Measurements from ENCODE around the gene OR4Q3.
"Not testable (repeated sequence)": the region's sequence is repeated elsewhere in the genome, so short reads cannot be mapped to it uniquely, and the experiment has no call there.

Gene OR4Q3

DNA sequence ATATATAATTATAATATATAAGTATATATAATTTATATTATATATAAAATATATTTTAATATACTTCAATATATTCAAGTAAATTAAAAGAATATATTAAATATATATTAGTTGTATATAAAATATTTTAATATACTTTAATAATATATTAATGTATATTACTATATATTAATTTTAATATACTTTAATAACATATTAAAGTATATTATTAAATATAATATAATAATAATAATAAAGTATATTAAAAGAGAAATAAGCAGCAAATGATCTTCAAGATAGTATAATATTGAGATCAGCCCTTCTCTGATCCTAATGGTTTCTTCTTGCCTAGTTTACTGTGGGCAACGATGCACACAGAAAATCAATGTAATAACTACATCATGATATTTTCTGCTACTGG, 32.2 kb downstream of the OR4Q3 start:
- TF ChIP-seq CTCF (IDR thresholded peaks at IDR 0.05; ENCODE audit: low read depth, low read length, missing control alignments): no peak
- no peak overlapping the region for H3K4me3 ChIP-seq (ENCODE audit: low read depth, low read length)
- no peak for DNase-seq (ENCODE audit: low read depth)
- in situ Hi-C loops (cut with HindIII; ENCODE audit: low sequenced_read_pairs): no loop called here

DNA sequence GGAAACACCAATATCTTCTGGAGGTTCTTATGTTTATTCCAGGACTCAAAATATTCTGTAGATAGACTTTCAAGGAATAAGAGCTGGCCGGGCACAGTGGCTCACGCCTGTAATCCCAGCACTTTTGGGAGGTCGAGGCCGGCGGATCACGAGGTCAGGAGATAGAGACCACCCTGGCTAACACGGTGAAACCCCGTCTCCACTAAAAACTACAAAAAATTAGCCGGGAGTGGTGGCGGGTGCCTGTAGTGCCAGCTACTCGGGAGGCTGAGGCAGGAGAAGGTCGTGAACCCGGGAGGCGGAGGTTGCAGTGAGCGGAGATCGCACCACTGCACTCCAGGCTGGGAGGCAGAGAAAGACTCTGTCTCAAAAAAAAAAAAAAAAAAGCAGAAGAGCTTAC, 42.5 kb downstream of the OR4Q3 start:
- in situ Hi-C loops (cut with HindIII; ENCODE audit: low sequenced_read_pairs): not testable (repeated sequence)

GRCh38 chr14:19787318-19787717, 43.9 kb downstream of the OR4Q3 start:
- DNase-seq (ENCODE audit: low read depth); in situ Hi-C loops (cut with HindIII; ENCODE audit: low sequenced_read_pairs); H3K4me3 ChIP-seq (ENCODE audit: low read depth, low read length): not testable (repeated sequence)

More for the DNA sequence above, 42.5 kb downstream of the OR4Q3 start:
- DNase-seq (ENCODE audit: low read depth); H3K4me3 ChIP-seq (ENCODE audit: low read depth, low read length): not testable (repeated sequence)

- H3K4me3 ChIP-seq (ENCODE audit: low read depth, low read length); DNase-seq (ENCODE audit: low read depth); in situ Hi-C loops (cut with HindIII; ENCODE audit: low sequenced_read_pairs): not testable (repeated sequence)
These were observed 44.8 kb downstream of the OR4Q3 start for GRCh38 chr14:19788150-19788549.

GRCh38 chr14:19796520-19797108, 53.2 kb downstream of the OR4Q3 start:
- in situ Hi-C loops (cut with HindIII; ENCODE audit: low sequenced_read_pairs); DNase-seq (ENCODE audit: low read depth); H3K4me3 ChIP-seq (ENCODE audit: low read depth, low read length): not testable (repeated sequence)
